HG02588 (cell line): Measurements from ENCODE around the gene CDK12.
"Not testable (repeated sequence)": the region's sequence is repeated elsewhere in the genome, so short reads cannot be mapped to it uniquely, and the experiment has no call there.

Experiments used
- ATAC-seq: cut with Tn5 transposase; IDR thresholded peaks from one replicate; pipeline ENCODE4 v1.9.1; 2021; ENCODE audit warnings: mild to moderate bottlenecking, moderate library complexity; ENCODE audit not compliant: unreplicated experiment

CDK12 gene

GRCh38 chr17:39496921-39497320 is 35.6 kb downstream of the CDK12 start:
- not testable (repeated sequence) for ATAC-seq

- ATAC-seq = no peak
Measured at GRCh38 chr17:39507511-39507910, 46.2 kb downstream of the CDK12 start.

- no peak for ATAC-seq
Measured at GRCh38 chr17:39508987-39509386, 47.7 kb downstream of the CDK12 start.

- ATAC-seq = no peak
Measured at GRCh38 chr17:39513309-39513708, 52.0 kb downstream of the CDK12 start.

- ATAC-seq = no peak
Measured at GRCh38 chr17:39513915-39514314, 52.6 kb downstream of the CDK12 start.

- ATAC-seq = no peak
Measured at GRCh38 chr17:39517224-39517623, 55.9 kb downstream of the CDK12 start.

GRCh38 chr17:39525801-39526506 is 64.7 kb downstream of the CDK12 start:
- ATAC-seq = no peak

GRCh38 chr17:39527220-39527813 is 66.0 kb downstream of the CDK12 start:
- no peak for ATAC-seq

- ATAC-seq = no peak
Measured at GRCh38 chr17:39529455-39529854, 68.2 kb downstream of the CDK12 start.

GRCh38 chr17:39530513-39530912 is 69.2 kb downstream of the CDK12 start:
- ATAC-seq = no peak

GRCh38 chr17:39531252-39531651 is 70.0 kb downstream of the CDK12 start:
- ATAC-seq = no peak

GRCh38 chr17:39533891-39534290 is 72.6 kb downstream of the CDK12 start:
- ATAC-seq = no peak

GRCh38 chr17:39534768-39535405 is 73.6 kb downstream of the CDK12 start:
- ATAC-seq = no peak

- ATAC-seq = no peak
Measured at GRCh38 chr17:39536468-39536867, 75.2 kb downstream of the CDK12 start.

GRCh38 chr17:39537364-39537763 is 76.1 kb downstream of the CDK12 start:
- not testable (repeated sequence) for ATAC-seq

- no peak for ATAC-seq
Measured at GRCh38 chr17:39538866-39539265, 77.6 kb downstream of the CDK12 start.

GRCh38 chr17:39540611-39541010 is 79.3 kb downstream of the CDK12 start:
- ATAC-seq = no peak

GRCh38 chr17:39541652-39542051 is 80.4 kb downstream of the CDK12 start:
- no peak for ATAC-seq

- no peak for ATAC-seq
Measured at GRCh38 chr17:39543176-39543575, 81.9 kb downstream of the CDK12 start.

- no peak for ATAC-seq
Measured at GRCh38 chr17:39543664-39544063, 82.4 kb downstream of the CDK12 start.

GRCh38 chr17:39544361-39544760 is 83.1 kb downstream of the CDK12 start:
- ATAC-seq = not testable (repeated sequence)
